GM12878 (cell line): ENCODE measurements around the gene ZPBP2.

ENCODE experiments used
- BACH1 ChIP-seq: fragments of 450-650 bp; IDR thresholded peaks from 2 replicates; pipeline ENCODE4 v1.6.1; 2017; ENCODE audit warnings: mild to moderate bottlenecking, borderline replicate concordance
- EGR1 ChIP-seq, 2 experiments: IDR thresholded peaks; 1 replicate in 1 of 2; 2 replicates in 1 of 2; pipeline ENCODE4 v1.6.1; 2011 to 2012; ENCODE audit warnings: low read depth in 2 of 2, low read length in 2 of 2, borderline replicate concordance in 1 of 2, mild to moderate bottlenecking in 1 of 2, moderate library complexity in 1 of 2
- EP300 ChIP-seq, 2 experiments: fragments of 150-350 bp in 1 of 2; IDR thresholded peaks; 2 replicates each; pipeline ENCODE4 v1.6.1; 2011 to 2012; ENCODE audit warnings: low read depth in 2 of 2, low read length in 2 of 2, borderline replicate concordance in 1 of 2, improper control_type of control experiment in 1 of 2, inconsistent platforms in 1 of 2; ENCODE audit not compliant: control insufficient read depth in 1 of 2
- ETV6 ChIP-seq, 2 experiments: fragments of 450-650 bp in 1 of 2; IDR thresholded peaks in 1 of 2; conservative IDR thresholded peaks in 1 of 2; 2 replicates each; pipeline ENCODE4 v1.6.1; 2014; ENCODE audit warnings: antibody characterized with exemption in 1 of 2, borderline replicate concordance in 1 of 2, low read depth in 1 of 2, mild to moderate bottlenecking in 1 of 2, moderate library complexity in 1 of 2
- RELA ChIP-seq: fragments of 450-650 bp; IDR thresholded peaks from 2 replicates; pipeline ENCODE4 v1.8.0; 2014; ENCODE audit warnings: borderline replicate concordance; ENCODE audit not compliant: partially characterized antibody
- RFX5 ChIP-seq: IDR thresholded peaks from 2 replicates; pipeline ENCODE4 v1.6.1; 2011; ENCODE audit warnings: low read depth, low read length, improper control_type of control experiment
- ZNF24 ChIP-seq: fragments of 450-650 bp; IDR thresholded peaks from 2 replicates; pipeline ENCODE4 v1.6.1; 2017; ENCODE audit warnings: antibody characterized with exemption, mild to moderate bottlenecking

- TF ChIP-seq ETV6 (conservative IDR thresholded peaks at IDR 0.05 in 1 of 2, IDR thresholded peaks at IDR 0.05 in 1 of 2; ENCODE audit: borderline replicate concordance in 1 of 2, low read depth in 1 of 2) (no peak), RFX5 (no peak), ZNF24 (no peak), BACH1 (no peak), EGR1 (IDR thresholded peaks at IDR 0.05; ENCODE audit: borderline replicate concordance in 1 of 2, low read depth in 2 of 2, low read length in 2 of 2) (no peak), EP300 (IDR thresholded peaks at IDR 0.05; ENCODE audit: borderline replicate concordance in 1 of 2, control insufficient read depth in 1 of 2, low read depth in 2 of 2, low read length in 2 of 2) (no peak), RELA (no peak)
Observed at GRCh38 chr17:39828443-39828842, 39.6 kb upstream of the ZPBP2 start.
